Tibial nerve (tissue), 4 donors: ENCODE measurements around the gene LCA5.

Experiments used
- CTCF ChIP-seq, 5 experiments: fragments of 200-600 bp in 3 of 5; fragments of 450-650 bp in 2 of 5; sonication (generic) in 3 of 5; IDR thresholded peaks; one replicate each; pipeline ENCODE4 v1.5.1; 2016 to 2019; ENCODE audit warnings: antibody characterized with exemption in 5 of 5, mild to moderate bottlenecking in 3 of 5, moderate library complexity in 2 of 5
- EP300 ChIP-seq, 2 donors: sonication (generic); formaldehyde crosslinking; IDR thresholded peaks; one replicate each; pipeline ENCODE4 v1.6.1; 2017; ENCODE audit warnings: antibody characterized with exemption in 2 of 2, mild to moderate bottlenecking in 1 of 2
- POLR2A ChIP-seq, 2 donors: fragments of 450-650 bp; IDR thresholded peaks; one replicate each; pipeline ENCODE4 v1.6.1; 2017; ENCODE audit warnings: antibody characterized with exemption in 2 of 2, mild to moderate bottlenecking in 2 of 2, moderate library complexity in 2 of 2

GRCh38 chr6:79544299-79544927 is 7.2 kb upstream of the LCA5 start:
- TF ChIP-seq CTCF (IDR thresholded peaks at IDR 0.05) (no peak), POLR2A (IDR thresholded peaks at IDR 0.05) (no peak), EP300 (IDR thresholded peaks at IDR 0.05) (no peak)
